ENCODE results near the gene PRDX5.

- TF ChIP-seq CTCF (conservative IDR thresholded peaks at IDR 0.05; ENCODE audit: low read depth in 2 of 2): peak; percentile 46 to 70
- TF ChIP-seq POLR2AphosphoS5 (IDR thresholded peaks at IDR 0.05; ENCODE audit: low read depth): peak; percentile 56; the same call in 1 of the 2 replicates
- TF ChIP-seq ZNF114 (CRISPR knock-in tag; IDR thresholded peaks at IDR 0.05): no peak
- TF ChIP-seq EZH2phosphoT487 (IDR thresholded peaks at IDR 0.05; ENCODE audit: unreplicated experiment): no peak
Measured at GRCh38 chr11:64305691-64306562, 12.0 kb upstream of the PRDX5 start.
